ENCODE measurements around the gene CABLES2.

CABLES2 gene

GRCh38 chr20:62417981-62418708 lies 11.1 kb upstream of the CABLES2 start:
- no peak for DNase-seq

- DNase-seq = no peak
Observed at GRCh38 chr20:62416651-62417637, 9.9 kb upstream of the CABLES2 start.

GRCh38 chr20:62415354-62416111 lies 8.4 kb upstream of the CABLES2 start:
- no peak for DNase-seq

GRCh38 chr20:62413896-62414481 lies 6.9 kb upstream of the CABLES2 start:
- DNase-seq = no peak

- DNase-seq = no peak
Observed at GRCh38 chr20:62413025-62413570, 6.0 kb upstream of the CABLES2 start.

GRCh38 chr20:62412194-62413024 lies 5.3 kb upstream of the CABLES2 start:
- DNase-seq = no peak

- DNase-seq = no peak
Observed at GRCh38 chr20:62411479-62412193, 4.6 kb upstream of the CABLES2 start.

- DNase-seq = no peak
Observed at GRCh38 chr20:62410746-62411478, 3.8 kb upstream of the CABLES2 start.

GRCh38 chr20:62409931-62410745 lies 3.1 kb upstream of the CABLES2 start:
- no peak for DNase-seq

- no peak for DNase-seq
Observed at GRCh38 chr20:62409086-62409853, 2.2 kb upstream of the CABLES2 start.

- DNase-seq = no peak
Observed at GRCh38 chr20:62408640-62409039, 1.6 kb upstream of the CABLES2 start.

GRCh38 chr20:62408055-62408454 lies 970 bp upstream of the CABLES2 start:
- no peak for DNase-seq

- DNase-seq = no peak
Observed at GRCh38 chr20:62406635-62407176, 379 bp downstream of the CABLES2 start.

GRCh38 chr20:62405981-62406513 lies 1.0 kb downstream of the CABLES2 start:
- DNase-seq = no peak

- no peak for DNase-seq
Observed at GRCh38 chr20:62405108-62405980, 1.7 kb downstream of the CABLES2 start.

GRCh38 chr20:62404761-62405107 lies 2.4 kb downstream of the CABLES2 start:
- DNase-seq = no peak
